Astrocyte of the cerebellum (primary cell): ENCODE measurements around the gene BCAT1.
"Not testable (repeated sequence)": the region's sequence is repeated elsewhere in the genome, so short reads cannot be mapped to it uniquely, and the experiment has no call there.

Experiments used
- DNase-seq: peaks from one replicate; pipeline ENCODE4 v3.0.0-alpha.2; 2011; ENCODE audit warnings: low read depth
- H3K4me3 ChIP-seq: 2 replicates; pipeline ENCODE4 v1.5.1; 2011; ENCODE audit warnings: mild to moderate bottlenecking, low read depth, low read length, moderate library complexity
- in situ Hi-C: cut with HindIII; loops from 2 replicates; pipeline ENCODE4 v1.10.0; 2017; ENCODE audit warnings: low sequenced_read_pairs
- TF ChIP-seq, protein P1 (sequence below): IDR thresholded peaks from 2 replicates; pipeline ENCODE4 v1.5.1; 2012; ENCODE audit warnings: low read length, low read depth, moderate library complexity, mild to moderate bottlenecking; ENCODE audit errors: missing control alignments

The BCAT1 gene

DNA sequence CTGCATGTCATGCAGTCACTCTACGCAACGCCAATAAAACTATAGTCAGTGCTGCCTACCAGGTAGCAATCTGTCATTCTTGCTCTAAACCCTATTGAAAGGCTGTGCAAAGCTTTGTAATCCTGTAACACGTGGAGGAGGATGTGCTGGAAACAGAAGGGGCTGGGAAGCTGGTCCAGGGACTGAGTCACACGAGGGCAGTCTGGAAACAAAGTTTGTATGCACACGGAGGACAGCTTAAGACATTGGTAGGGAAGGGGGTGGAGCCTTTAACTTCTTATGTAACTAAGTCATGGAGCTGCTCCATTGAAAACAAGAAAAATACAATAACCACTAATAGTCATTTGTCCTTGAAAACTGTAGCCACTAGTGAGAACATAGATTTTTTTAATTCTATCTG, 128.0 kb downstream of the BCAT1 start:
- in situ Hi-C loops: no loop called here
- no peak overlapping the region for H3K4me3 ChIP-seq
- DNase-seq: peak; percentile 26
- TF ChIP-seq, protein P1, sequence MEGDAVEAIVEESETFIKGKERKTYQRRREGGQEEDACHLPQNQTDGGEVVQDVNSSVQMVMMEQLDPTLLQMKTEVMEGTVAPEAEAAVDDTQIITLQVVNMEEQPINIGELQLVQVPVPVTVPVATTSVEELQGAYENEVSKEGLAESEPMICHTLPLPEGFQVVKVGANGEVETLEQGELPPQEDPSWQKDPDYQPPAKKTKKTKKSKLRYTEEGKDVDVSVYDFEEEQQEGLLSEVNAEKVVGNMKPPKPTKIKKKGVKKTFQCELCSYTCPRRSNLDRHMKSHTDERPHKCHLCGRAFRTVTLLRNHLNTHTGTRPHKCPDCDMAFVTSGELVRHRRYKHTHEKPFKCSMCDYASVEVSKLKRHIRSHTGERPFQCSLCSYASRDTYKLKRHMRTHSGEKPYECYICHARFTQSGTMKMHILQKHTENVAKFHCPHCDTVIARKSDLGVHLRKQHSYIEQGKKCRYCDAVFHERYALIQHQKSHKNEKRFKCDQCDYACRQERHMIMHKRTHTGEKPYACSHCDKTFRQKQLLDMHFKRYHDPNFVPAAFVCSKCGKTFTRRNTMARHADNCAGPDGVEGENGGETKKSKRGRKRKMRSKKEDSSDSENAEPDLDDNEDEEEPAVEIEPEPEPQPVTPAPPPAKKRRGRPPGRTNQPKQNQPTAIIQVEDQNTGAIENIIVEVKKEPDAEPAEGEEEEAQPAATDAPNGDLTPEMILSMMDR: no peak

DNA sequence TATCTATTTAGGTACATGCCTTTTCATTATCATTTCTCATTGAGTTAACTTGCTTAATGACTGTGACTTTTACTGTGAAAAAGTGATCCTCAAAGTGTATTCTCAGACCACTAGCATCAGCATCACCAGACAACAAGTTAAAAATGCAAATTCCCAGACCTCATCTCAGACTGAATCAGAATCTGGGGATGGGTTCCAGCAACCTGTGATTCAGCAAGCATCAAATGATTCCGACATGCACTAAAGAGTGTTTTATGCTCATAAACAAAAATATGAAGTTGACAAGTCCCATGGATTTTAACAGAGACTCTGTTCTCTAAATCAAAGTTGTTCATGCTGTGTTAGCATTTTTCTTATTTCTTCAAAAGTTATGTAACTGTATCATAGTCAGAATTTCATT, 130.6 kb downstream of the BCAT1 start:
- no peak overlapping the region for H3K4me3 ChIP-seq
- no peak for DNase-seq
- in situ Hi-C loops: no loop called here
- TF ChIP-seq, protein P1: no peak

- TF ChIP-seq, protein P1: no peak
- no peak for DNase-seq
- in situ Hi-C loops: no loop called here
- H3K4me3 ChIP-seq: no peak overlapping the region
These were observed 133.8 kb downstream of the BCAT1 start for GRCh38 chr12:24815114-24815423.

DNA sequence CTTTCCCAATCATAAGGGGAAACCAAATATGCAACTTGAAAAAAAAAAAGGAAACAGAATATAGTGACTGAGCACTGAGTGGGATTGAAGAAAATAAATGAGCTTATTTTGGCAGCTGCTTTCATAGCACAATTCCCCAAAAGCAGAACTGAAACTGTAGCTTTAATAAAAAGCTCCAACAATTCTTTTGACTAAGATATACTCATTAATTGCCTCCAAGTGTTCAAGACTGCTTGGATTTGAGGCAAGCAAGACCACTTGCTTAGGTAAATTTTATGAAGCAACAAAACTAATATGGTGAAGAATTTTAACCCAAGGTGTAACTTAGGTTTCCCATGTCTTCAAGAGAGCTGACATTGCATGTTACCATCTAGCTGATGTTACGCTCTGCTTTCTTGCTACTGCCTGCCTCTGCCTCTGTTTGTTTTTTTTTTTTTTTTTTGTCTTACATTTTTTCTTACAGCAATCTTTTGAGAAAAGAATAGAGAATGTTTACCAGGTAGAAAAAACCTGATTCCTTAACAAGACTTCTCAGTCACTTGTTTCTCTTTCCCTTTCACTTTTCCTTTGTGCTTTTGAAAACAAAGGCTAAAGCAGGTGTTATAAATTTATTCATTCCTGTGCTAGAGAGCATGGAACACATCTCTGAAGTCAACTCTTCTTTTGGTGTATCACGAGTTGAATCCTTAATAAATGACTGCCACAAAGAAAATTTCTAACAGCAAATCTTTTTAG, 134.4 kb downstream of the BCAT1 start:
- TF ChIP-seq, protein P1: no peak
- H3K4me3 ChIP-seq: no peak overlapping the region
- no peak for DNase-seq
- in situ Hi-C loops: no loop called here

GRCh38 chr12:24810378-24810777, 138.5 kb downstream of the BCAT1 start:
- TF ChIP-seq, protein P1: no peak
- DNase-seq: no peak
- no peak overlapping the region for H3K4me3 ChIP-seq
- in situ Hi-C loops: no loop called here

- H3K4me3 ChIP-seq, DNase-seq, in situ Hi-C loops: not testable (repeated sequence)
These were observed 139.6 kb downstream of the BCAT1 start for GRCh38 chr12:24809306-24809705.

DNA sequence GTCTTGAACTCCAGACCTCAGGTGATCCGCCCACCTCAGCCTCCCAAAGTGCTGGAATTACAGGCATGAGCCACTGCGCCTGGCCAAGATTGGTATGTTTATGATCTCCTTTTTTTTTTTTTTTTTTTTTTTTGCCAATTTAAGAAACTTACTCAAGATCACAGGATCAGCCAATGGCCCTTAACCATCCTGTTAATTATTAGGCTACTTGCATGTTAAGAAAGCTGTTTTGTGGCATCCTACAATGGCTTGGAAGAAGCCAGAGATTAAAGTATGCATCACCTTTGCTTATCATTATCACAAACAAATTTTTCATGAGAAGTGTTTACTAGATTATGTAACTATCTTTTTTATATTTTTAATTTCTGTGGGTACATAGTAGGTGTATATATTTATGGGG, 140.2 kb downstream of the BCAT1 start:
- DNase-seq: no peak
- H3K4me3 ChIP-seq: no peak overlapping the region
- in situ Hi-C loops: no loop called here
- TF ChIP-seq, protein P1: no peak
